Activated T-helper 1 cell treated with Interleukin-2 at 50 U/mL for 16 hours (primary cell): ENCODE results near the gene CRHR2.

Experiments used
- DNase-seq: peaks from one replicate; pipeline ENCODE4 v3.0.0-alpha.2; 2020; ENCODE audit warnings: low read depth

The CRHR2 gene

GRCh38 chr7:30706908-30707307 is 24.7 kb upstream of the CRHR2 start:
- no peak for DNase-seq

DNA sequence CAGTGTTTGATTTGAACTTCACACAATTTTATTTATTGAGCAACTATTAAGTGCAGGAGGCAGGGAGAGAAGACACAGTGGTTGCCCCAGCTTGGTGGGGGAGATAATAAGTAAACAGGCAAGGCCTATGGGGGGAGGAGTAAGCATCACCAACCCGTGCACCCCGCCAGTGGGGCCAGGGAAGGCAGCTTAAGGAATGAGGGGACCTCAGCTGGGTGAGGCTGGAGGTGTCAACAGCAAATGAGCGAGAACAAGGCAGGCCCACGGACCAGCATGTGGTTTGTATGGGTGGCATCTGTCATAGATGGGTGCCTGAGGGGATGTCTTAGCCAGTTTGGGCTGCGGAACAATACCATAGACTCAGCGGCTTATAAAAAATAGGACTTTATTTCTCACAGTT is 24.1 kb upstream of the CRHR2 start:
- no peak for DNase-seq

DNA sequence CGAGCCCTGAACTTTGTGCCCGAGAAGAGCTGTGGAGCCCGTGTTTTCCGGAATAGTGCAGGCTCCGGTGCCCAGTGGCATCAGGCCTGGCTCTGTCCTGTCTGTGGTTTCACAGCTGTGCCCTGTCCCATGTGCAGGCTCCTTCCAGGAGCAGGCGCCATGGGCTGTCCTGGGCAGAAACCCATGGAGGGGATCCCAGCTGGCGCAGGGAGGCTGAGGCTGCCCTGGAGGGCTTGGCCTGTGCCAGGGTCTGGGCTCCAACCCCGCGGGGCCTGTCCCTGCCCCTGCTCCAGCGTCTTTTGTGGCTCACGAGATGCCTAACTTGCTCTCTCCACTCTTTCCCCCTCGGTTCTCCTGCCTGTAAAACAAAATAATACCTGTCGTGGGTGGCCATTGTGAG is 23.3 kb upstream of the CRHR2 start:
- DNase-seq: no peak

DNA sequence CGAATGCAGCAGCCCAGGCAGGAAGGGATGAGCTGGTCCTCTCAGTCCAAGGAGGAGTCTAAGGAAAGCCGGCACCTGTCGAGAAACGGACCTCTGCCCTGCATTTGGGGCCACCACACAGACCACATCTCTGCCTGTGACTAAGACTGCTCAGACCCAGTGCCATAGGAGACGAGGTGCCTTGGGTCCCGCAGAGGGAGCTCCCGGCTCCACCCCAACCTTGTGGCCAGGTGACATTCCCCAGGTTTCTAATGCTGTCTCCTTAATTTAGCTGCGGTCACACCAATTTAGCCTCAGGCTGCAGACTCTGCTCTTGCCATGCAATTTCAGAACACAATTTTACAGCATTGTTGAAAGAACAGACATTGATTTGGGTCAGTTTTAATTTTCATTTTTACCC is 22.8 kb upstream of the CRHR2 start:
- DNase-seq: no peak

DNA sequence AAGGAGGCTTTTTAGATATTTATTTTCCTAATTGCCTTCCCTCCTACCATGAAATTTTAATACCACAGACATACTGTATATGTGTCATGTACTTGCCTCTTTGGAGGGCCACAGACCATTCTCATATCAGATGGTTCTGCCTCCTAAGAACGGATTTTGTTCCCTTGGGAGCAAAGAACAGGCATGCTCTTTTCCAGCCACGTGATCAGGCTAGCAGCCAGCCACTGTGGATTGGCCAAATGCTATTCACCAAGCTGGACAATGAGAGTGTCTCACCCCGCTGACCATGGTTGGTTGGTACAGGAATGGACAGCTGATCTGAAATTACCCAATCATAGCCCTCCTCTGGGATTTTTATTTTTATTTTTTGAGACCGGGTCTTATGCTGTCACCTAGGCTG is 21.5 kb upstream of the CRHR2 start:
- no peak for DNase-seq

DNA sequence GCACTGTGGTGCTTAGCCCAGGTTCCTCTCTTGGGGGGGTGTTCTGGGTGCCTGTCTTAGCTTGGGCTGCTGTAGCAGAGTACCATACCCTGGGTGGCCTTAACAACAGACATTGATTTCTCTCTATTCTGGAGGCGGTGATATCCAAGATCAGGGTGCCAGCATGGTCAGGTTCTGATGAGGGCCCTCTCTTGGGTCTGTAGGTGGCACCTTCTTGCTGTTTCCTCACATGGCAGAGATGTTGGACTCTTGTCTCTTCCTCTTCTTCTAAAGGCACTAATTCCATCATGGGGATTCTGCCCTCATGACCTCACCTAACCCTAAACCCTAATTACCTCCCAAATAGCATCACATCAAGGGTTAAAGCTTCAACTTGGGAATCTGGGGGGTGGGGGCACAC is 19.9 kb upstream of the CRHR2 start:
- no peak for DNase-seq

GRCh38 chr7:30700941-30701340 is 18.7 kb upstream of the CRHR2 start:
- DNase-seq: no peak

GRCh38 chr7:30699706-30700495 is 17.6 kb upstream of the CRHR2 start:
- DNase-seq: no peak

DNA sequence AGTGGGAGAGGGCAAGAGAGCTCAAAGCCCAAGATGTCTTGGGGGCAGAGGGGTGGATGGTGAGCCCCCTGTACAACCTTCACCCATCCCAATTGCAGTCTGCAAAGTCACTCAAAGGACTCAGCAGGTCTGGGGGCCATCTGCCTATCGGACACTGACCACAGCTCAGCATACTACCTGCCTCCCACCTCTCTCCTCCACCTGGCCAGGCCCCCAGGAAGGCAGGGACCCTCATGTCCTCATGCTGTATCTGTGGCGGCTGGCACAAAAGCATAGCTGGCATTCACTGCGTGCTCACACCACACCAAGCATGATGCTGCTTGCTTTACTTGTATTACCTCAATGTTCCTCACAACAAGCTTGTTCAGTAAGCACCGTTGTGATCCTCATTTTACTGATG is 16.2 kb upstream of the CRHR2 start:
- DNase-seq: no peak

DNA sequence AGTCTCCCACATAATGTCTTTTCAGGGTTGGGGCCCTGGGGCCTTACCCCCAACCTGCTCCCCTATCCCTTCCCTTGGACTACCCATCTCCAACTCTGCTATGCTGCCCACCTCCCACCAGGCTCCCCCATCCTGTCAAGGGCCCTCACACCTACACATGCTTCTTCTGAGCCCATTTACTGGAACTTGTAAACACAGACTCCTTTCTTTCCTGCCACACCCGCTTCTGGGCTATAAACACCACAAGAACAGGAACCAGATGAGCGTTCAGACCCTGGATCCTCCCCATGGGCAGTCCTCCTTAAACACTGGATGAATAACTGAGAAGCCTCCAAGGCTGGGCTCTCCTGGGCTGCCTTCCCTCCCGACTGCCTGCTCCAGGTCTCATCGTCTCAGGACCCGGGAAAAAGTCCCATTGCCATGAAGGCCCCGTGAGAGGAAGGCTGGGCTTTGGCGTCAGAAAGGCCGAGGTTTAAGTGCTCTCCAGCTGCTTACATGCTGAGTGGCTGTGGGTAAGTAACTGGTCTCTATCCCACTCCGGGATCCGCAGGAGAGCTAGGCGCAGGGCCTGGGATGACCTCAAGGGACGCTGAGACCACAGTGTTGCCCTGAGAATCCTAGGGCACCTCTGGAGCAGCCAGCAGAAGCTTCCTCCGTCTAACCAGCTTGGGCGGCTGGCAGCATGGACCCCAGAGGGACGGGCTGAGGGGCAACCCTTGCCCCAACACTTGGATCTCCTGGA is 15.6 kb upstream of the CRHR2 start:
- DNase-seq: no peak

DNA sequence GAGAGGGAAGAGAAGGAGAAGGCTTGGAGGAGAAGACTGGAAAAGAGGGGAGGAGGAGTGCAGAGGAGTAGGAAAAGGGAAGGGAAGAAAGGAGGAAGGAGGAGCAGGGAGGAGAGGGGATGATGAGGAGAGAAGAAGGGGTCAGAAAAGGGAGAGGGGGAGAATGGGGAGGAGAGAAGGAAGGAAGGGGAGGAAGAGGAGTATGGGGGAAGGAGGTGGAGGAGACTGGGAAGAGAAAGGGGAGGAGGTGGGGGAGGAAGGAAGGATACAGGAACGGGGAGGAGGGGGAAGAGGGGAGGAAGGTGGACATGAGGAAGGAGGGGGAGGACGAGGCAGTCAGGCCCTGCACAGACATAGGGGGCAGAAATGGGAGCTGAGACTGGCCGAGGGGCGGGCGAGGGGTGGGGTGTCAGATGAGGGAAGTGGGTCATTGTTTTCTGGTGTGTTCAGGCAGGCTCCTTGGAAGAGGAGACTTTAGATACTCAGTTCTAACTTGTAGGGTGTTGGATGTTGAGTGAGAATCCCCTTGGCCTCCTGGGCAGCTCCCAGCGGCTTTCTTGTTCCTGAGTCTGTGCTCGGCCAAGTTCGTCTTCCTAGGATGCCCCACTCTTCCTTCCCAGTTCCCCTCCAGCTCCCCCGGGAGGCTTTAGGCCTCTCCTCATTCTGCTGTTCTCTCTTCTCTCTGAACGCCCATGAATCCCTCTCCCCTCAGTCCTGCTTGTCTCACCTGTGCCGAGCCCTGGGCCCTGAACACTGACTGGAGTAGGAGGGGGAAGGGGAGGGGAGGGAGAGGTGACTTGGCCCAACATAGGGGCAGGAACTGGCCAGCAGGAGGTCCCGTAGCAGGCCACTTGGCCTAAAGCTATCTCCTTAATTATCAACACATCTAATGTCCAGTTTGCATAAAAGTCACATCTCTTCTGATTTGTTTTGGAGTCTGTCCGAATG is 12.8 kb upstream of the CRHR2 start:
- DNase-seq: no peak

DNA sequence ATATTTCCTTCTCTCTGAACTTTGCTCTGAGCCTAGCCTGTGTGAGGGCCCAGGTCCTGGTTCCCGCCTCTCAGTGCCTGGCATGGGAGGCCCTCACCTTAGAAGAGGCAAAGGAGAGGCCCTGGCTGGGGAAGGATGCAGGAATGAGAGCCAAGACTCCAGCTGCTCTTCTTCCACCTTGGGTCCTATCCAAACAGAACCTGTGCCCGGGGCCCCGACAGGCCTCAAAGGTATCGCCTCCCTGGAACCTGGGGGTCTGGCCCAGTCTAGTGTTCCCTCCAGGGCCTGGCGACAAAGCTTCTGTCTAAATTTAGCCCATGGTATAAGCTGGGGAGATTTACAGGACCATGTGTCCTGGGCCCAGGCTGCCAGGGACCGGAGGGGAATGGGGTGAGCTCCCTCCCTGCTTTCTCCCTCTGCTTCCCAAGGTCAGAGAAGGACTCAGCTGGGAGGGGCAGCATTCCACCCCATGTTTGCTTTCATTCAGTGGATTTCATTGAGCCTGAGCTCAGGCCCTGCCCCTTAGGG is 12.0 kb upstream of the CRHR2 start:
- DNase-seq: no peak

- no peak for DNase-seq
These were observed 10.6 kb upstream of the CRHR2 start for GRCh38 chr7:30692882-30693281.

DNA sequence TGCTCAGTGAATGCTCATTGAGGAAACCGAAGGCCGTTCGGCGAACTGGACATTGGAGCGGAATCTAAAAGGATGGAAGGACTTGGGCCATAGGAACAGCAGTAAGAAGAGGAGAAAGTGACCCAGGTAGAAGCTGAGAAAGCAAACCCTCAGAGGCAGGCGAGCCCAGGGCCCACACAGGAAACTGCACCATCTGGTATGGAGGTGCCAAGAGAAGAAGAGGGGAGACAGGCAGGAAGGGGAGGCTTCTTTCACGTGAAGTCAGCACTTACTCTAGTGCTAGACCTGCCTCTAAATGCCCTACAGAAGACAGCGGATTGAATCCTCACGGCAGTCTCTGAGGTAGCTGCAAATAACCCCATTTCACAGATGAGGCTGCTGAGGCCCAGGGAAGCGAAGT is 10.2 kb upstream of the CRHR2 start:
- DNase-seq: no peak

GRCh38 chr7:30690011-30690410 is 7.8 kb upstream of the CRHR2 start:
- no peak for DNase-seq

- no peak for DNase-seq
These were observed 6.5 kb upstream of the CRHR2 start for GRCh38 chr7:30688718-30689221.

- no peak for DNase-seq
These were observed 5.3 kb upstream of the CRHR2 start for GRCh38 chr7:30687604-30688003.

DNA sequence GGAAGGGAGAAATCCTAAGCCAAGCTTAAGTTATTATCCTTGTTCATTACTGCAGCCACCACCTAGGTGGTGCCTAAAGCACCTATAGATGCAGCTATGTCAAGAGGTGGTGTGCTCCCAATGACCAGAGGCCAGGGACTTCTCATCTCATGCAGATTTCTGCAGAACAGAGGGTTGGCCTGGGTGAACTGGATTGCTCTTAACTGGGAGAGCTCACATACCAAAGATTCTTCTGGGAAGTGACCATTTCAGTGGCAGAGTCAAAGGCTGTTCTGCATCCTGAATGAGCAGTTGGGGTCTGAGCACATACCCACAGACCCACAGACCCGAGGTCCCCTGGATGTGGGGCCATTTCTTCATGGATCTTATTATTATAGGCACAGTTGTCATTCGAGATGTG is 2.1 kb upstream of the CRHR2 start:
- no peak for DNase-seq

DNA sequence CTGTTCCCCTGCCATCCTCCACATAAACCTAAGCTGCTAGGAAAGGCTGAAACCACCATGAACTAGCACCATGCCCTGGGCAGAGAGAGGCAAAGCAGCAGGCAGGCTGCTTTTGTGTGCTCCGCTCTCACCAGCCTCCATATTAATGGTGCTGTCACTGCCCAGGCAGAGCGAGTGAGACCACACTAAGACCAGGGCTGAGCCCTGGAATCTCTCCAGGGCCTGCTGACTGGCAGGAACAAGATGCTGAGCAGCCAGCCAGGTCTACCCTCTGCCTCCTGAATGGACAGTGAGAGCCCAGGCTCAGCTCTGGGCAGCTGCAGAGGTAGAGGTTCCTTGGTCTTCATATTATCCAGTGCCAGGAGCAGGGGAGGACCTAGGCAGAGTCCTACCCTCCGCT is 1.6 kb upstream of the CRHR2 start:
- DNase-seq: no peak

DNA sequence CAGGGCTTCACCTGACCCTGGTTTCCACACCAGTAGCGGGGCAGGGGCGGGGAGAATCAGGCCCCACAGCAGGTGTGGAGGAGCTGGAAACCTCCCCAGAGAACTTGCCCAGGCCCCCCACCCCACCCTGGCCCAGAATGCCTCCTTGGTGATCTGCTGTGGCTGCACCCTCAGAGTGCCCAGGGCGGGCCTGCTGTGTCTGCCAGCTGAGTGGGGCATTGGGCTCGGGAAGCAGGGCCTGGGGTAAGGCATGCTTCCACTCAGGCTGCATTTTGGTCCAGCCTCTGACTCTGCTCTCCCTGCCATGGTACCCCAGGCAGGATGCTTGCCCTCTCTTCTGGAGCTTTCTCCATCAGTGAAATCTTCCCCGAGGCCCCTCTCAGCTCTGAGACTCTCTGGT is 1.1 kb upstream of the CRHR2 start:
- DNase-seq: no peak

GRCh38 chr7:30681815-30682211 is 443 bp downstream of the CRHR2 start:
- no peak for DNase-seq

- DNase-seq: no peak
These were observed 892 bp downstream of the CRHR2 start for GRCh38 chr7:30681331-30681797.
